Suprapubic skin (tissue), 4 donors: Measurements from ENCODE around the gene PIK3CG. TPM values are rescaled to one million over a fixed set of nuclear protein-coding genes. Genes with fewer than 3 reads are reported as not detected.
"Not testable (repeated sequence)": the region's sequence is repeated elsewhere in the genome, so short reads cannot be mapped to it uniquely, and the experiment has no call there.

Source experiments
- DNase-seq, 2 donors: peaks; one replicate each; pipeline ENCODE4 v3.0.0-alpha.2; 2019; ENCODE audit warnings: low spot score in 2 of 2
- H3K27ac ChIP-seq: fragments of 200-600 bp; sonication (generic); one replicate; pipeline ENCODE4 v1.5.1; 2019
- H3K27me3 ChIP-seq: fragments of 200-600 bp; sonication (generic); one replicate; pipeline ENCODE4 v1.5.1; 2019
- H3K36me3 ChIP-seq: fragments of 200-600 bp; sonication (generic); one replicate; pipeline ENCODE4 v1.5.1; 2019
- H3K4me1 ChIP-seq: fragments of 200-600 bp; sonication (generic); one replicate; pipeline ENCODE4 v1.5.1; 2019
- H3K4me3 ChIP-seq: fragments of 200-600 bp; sonication (generic); one replicate; pipeline ENCODE4 v1.5.1; 2019; ENCODE audit warnings: mild to moderate bottlenecking
- H3K9me3 ChIP-seq: fragments of 200-600 bp; sonication (generic); one replicate; pipeline ENCODE4 v1.5.1; 2019
- EP300 ChIP-seq: sonication (generic); formaldehyde crosslinking; IDR thresholded peaks from one replicate; pipeline ENCODE4 v1.6.1; 2017; ENCODE audit warnings: antibody characterized with exemption
- POLR2A ChIP-seq, 2 donors: fragments of 450-650 bp; IDR thresholded peaks; one replicate each; pipeline ENCODE4 v1.6.1; 2017; ENCODE audit warnings: antibody characterized with exemption in 2 of 2, mild to moderate bottlenecking in 2 of 2, moderate library complexity in 2 of 2
- POLR2AphosphoS5 ChIP-seq, 3 donors: sonication (generic); formaldehyde crosslinking; IDR thresholded peaks; one replicate each; pipeline ENCODE4 v1.6.1; 2017; ENCODE audit warnings: antibody characterized with exemption in 3 of 3
- WGBS: methylation state at CpG from one replicate; pipeline ENCODE4 v1.1.5; 2018; 5-methylcytosine and 5-hydroxymethylcytosine counted together
- total RNA-seq, 4 donors: library from RNA; depleted of rRNA; stranded (reverse); fragments of >200 nt; gene quantifications; one replicate each; pipeline ENCODE4 v1.1.0, GENCODE V29; 2016
- TF ChIP-seq, protein P1 (sequence below), 2 donors: fragments of 200-600 bp in 1 of 2; fragments of 450-650 bp in 1 of 2; sonication (generic) in 1 of 2; IDR thresholded peaks; one replicate each; pipeline ENCODE4 v1.5.1; 2016 to 2019; ENCODE audit warnings: antibody characterized with exemption in 2 of 2, mild to moderate bottlenecking in 1 of 2, moderate library complexity in 1 of 2

Gene PIK3CG
- total RNA-seq, 4 donors from 2014 or later: 1.3 to 6.2 (median 2.3) TPM

DNA sequence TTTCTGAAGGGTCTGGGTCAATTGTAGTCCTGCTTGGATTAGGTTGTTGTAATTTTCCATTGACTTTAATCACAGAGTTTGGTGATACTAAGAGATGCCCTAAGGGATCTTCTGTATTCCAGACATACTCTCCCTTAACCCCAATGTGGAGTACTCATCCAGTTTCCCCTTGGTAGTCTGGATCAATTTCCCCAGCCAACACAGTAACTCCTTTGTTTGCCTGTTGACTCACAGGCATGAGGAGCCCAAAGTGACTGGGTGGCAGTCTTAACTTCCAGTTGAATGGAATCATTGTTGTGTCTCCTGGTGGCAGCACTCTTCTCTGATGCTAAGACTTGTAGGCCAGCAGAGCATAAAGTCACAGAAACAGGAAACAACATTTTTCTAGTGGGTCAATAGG lies 41.5 kb upstream of the PIK3CG start:
- H3K27ac ChIP-seq: no peak overlapping the region
- no peaks in the 10 kb centered on the region for H3K9me3 ChIP-seq
- no peak for DNase-seq
- H3K4me3 ChIP-seq: no peak overlapping the region
- H3K36me3 ChIP-seq: no peaks in the 10 kb centered on the region
- no peaks in the 10 kb centered on the region for H3K4me1 ChIP-seq
- no peaks in the 10 kb centered on the region for H3K27me3 ChIP-seq
- TF ChIP-seq EP300 (no peak), POLR2AphosphoS5 (IDR thresholded peaks at IDR 0.05) (no peak), POLR2A (IDR thresholded peaks at IDR 0.05) (no peak)
- TF ChIP-seq, protein P1, sequence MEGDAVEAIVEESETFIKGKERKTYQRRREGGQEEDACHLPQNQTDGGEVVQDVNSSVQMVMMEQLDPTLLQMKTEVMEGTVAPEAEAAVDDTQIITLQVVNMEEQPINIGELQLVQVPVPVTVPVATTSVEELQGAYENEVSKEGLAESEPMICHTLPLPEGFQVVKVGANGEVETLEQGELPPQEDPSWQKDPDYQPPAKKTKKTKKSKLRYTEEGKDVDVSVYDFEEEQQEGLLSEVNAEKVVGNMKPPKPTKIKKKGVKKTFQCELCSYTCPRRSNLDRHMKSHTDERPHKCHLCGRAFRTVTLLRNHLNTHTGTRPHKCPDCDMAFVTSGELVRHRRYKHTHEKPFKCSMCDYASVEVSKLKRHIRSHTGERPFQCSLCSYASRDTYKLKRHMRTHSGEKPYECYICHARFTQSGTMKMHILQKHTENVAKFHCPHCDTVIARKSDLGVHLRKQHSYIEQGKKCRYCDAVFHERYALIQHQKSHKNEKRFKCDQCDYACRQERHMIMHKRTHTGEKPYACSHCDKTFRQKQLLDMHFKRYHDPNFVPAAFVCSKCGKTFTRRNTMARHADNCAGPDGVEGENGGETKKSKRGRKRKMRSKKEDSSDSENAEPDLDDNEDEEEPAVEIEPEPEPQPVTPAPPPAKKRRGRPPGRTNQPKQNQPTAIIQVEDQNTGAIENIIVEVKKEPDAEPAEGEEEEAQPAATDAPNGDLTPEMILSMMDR (IDR thresholded peaks at IDR 0.05): no peak

DNA sequence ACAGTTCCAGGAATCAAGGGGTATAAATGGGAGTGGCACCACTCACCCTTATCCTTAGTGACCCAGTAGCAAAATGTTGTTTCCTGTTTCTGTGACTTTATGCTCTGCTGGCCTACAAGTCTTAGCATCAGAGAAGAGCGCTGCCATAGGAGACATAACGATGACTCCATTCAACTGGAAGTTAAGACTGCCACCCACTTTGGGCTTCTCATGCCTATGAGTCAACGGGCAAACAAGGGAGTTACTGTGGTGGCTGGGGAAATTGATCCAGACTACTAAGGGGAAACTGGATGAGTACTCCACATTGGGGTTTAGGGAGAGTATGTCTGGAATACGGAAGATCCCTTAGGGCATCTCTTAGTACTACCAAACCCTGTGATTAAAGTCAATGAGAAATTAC lies 40.6 kb upstream of the PIK3CG start:
- H3K27me3 ChIP-seq: no peaks in the 10 kb centered on the region
- TF ChIP-seq POLR2A (IDR thresholded peaks at IDR 0.05) (no peak), POLR2AphosphoS5 (IDR thresholded peaks at IDR 0.05) (no peak), EP300 (no peak)
- TF ChIP-seq, protein P1 (IDR thresholded peaks at IDR 0.05): no peak
- no peaks in the 10 kb centered on the region for H3K36me3 ChIP-seq
- DNase-seq: no peak
- H3K9me3 ChIP-seq: no peaks in the 10 kb centered on the region
- H3K4me3 ChIP-seq: no peak overlapping the region
- no peak overlapping the region for H3K27ac ChIP-seq
- H3K4me1 ChIP-seq: no peaks in the 10 kb centered on the region
- WGBS: 88% methylated on average over 4 of the region's 4 CpGs

DNA sequence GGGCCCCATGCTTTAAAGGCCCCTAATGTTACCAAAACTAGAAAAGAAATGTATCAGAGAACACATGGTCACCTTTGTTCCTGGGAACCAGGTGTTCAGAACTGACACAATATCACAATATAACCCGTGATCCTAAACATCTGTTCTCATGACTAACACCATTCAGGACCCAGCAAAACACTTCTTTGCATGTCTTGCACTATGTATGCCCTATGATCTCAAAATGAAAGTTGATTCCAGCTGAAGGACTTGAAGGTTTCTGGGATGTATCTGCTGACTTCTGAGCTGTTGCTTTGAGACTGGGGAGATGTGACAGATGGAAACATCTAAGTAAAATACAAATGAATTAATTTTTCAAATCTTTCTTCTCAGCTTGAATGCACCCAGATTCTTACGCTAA lies 37.5 kb upstream of the PIK3CG start:
- Histone ChIP-seq H3K4me3 (no peak overlapping the region), H3K4me1 (no peaks in the 10 kb centered on the region), H3K27ac (no peak overlapping the region), H3K27me3 (no peaks in the 10 kb centered on the region), H3K36me3 (no peaks in the 10 kb centered on the region), H3K9me3 (no peaks in the 10 kb centered on the region)
- WGBS: 80% methylated on average over 2 of the region's 2 CpGs
- no peak for DNase-seq
- TF ChIP-seq EP300 (no peak), POLR2A (IDR thresholded peaks at IDR 0.05) (no peak), POLR2AphosphoS5 (IDR thresholded peaks at IDR 0.05) (no peak)
- TF ChIP-seq, protein P1 (IDR thresholded peaks at IDR 0.05): no peak

DNA sequence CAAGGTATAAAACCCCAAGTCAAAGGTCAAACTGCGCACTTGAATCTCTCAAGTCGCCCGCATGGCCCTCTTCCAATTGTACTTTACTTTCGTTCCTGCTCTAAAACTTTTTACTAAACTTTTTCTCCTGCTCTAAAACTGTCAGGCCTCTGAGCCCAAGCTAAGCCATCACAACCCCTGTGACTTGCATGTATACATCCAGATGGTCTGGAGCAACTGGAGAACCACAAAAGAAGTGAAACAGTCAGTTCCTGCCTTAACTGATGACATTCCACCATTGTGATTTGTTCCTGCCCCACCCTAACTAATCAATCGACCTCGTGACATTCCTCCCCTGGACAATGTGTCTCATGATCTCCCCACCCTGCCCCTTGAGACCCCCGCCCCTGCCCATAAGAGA lies 35.6 kb upstream of the PIK3CG start:
- H3K27me3 ChIP-seq: no peaks in the 10 kb centered on the region

DNA sequence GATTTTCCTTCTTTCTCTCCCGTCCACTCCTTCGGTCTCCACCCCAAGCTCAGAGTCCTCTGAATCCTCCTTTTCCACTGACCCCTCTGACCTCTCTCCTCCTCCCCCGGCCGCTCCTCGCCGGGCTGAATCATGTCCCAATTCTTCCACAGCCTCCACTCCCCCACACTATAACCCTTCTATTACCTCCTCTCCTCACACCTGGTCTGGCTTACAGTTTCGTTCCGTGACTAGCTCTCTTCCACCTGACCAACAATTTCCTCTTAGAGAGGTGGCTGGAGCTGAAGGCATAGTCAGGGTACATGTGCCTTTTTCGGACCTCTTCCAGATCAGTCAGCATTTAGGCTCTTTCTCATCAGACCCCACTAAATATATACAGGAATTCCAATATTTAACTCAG lies 34.2 kb upstream of the PIK3CG start:
- not testable (repeated sequence) for H3K36me3 ChIP-seq, H3K4me1 ChIP-seq, H3K27me3 ChIP-seq, H3K27ac ChIP-seq, H3K4me3 ChIP-seq, DNase-seq, H3K9me3 ChIP-seq
- 93% methylated on average over 9 of the region's 9 CpGs for WGBS

More for the DNA sequence above, 35.6 kb upstream of the PIK3CG start:
- 93% methylated on average over 7 of the region's 7 CpGs for WGBS
- Histone ChIP-seq H3K4me3 (no peak overlapping the region), H3K4me1 (no peaks in the 10 kb centered on the region), H3K9me3 (no peaks in the 10 kb centered on the region), H3K27ac (no peak overlapping the region), H3K36me3 (no peaks in the 10 kb centered on the region)
- DNase-seq: no peak
- TF ChIP-seq POLR2AphosphoS5 (IDR thresholded peaks at IDR 0.05) (no peak), POLR2A (IDR thresholded peaks at IDR 0.05) (no peak), EP300 (no peak)
- TF ChIP-seq, protein P1 (IDR thresholded peaks at IDR 0.05): no peak

DNA sequence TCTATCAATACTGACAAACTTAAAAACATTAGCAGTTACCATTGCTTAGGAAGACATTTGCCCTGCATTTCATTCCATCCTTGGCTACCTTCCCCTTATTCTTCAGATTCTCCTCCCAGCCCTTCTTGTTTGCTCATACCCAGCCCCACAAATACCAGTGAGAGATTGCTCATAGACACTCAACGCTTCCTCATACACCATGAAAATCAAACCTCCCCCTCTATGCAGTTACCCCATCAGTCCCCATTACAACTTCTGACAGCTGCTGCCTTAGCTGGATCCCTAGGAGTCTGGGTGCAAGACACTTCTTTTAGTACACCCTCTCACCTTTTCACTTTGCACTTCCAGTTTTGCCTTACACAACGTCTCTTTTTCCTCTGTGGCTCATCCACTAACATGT lies 28.3 kb upstream of the PIK3CG start:
- DNase-seq: no peak
- no peaks in the 10 kb centered on the region for H3K27me3 ChIP-seq
- H3K27ac ChIP-seq: no peak overlapping the region
- 94% methylated on average over 2 of the region's 2 CpGs for whole genome bisulfite sequencing
- H3K4me1 ChIP-seq: no peaks in the 10 kb centered on the region
- TF ChIP-seq EP300: no peak
- TF ChIP-seq, protein P1 (IDR thresholded peaks at IDR 0.05): no peak
- no peak for TF ChIP-seq POLR2AphosphoS5 (IDR thresholded peaks at IDR 0.05)
- no peak for TF ChIP-seq POLR2A (IDR thresholded peaks at IDR 0.05)
- no peaks in the 10 kb centered on the region for H3K9me3 ChIP-seq
- no peak overlapping the region for H3K4me3 ChIP-seq
- H3K36me3 ChIP-seq: no peaks in the 10 kb centered on the region
